Panc1 (cell line): ENCODE data around the gene ZNF865. TPM values are rescaled to one million over a fixed set of nuclear protein-coding genes. Genes with fewer than 3 reads are reported as not detected.

Source experiments
- ATAC-seq: fragments of 200-7000 bp; cut with Tn5 transposase; 2 replicates; pipeline ENCODE4 v1.9.1; 2020; ENCODE audit warnings: mild to moderate bottlenecking, moderate library complexity
- BruUV-seq: library from RNA; stranded (reverse); fragments of 400-500 nt; replicated peaks from 2 replicates; lab custom pipeline; 2021; lab: Mats Ljungman, UMichigan
- CTCF ChIA-PET: fragments of 300-600 bp; sonication (Branson Sonifier 250); formaldehyde crosslinking; loops from one replicate; lab custom pipeline; 2022; ENCODE audit warnings: antibody characterized with exemption; lab: Charles Lee
- POLR2A ChIA-PET: fragments of 300-600 bp; sonication (Branson Sonifier 250); formaldehyde crosslinking; loops from one replicate; lab custom pipeline; 2022; ENCODE audit warnings: antibody characterized with exemption; lab: Charles Lee
- DNase-seq: peaks from one replicate; pipeline ENCODE4 v3.0.0-alpha.2; 2010; ENCODE audit warnings: low read depth, low spot score
- H3K27ac ChIP-seq: 2 replicates; pipeline ENCODE4 v1.5.1; 2011; ENCODE audit warnings: mild to moderate bottlenecking, low read length, inconsistent platforms
- H3K27me3 ChIP-seq: fragments of 200-500 bp; sonication (Bioruptor generic); 2 replicates; pipeline ENCODE4 v1.6.0; 2014; ENCODE audit warnings: low read length, inconsistent platforms; ENCODE audit not compliant: control insufficient read depth, insufficient read depth
- H3K36me3 ChIP-seq: fragments of 200-500 bp; sonication (Bioruptor generic); 2 replicates; pipeline ENCODE4 v1.5.1; 2014; ENCODE audit warnings: inconsistent platforms, mild to moderate bottlenecking, low read length, moderate library complexity; ENCODE audit not compliant: control insufficient read depth, insufficient read depth
- H3K4me1 ChIP-seq: 2 replicates; pipeline ENCODE4 v1.5.1; 2011; ENCODE audit warnings: inconsistent platforms, mild to moderate bottlenecking, low read length, moderate library complexity; ENCODE audit not compliant: control insufficient read depth, insufficient read depth
- H3K4me3 ChIP-seq, 2 experiments: 2 replicates each; pipeline ENCODE4 v1.5.1; 2011 to 2012; ENCODE audit warnings: low read depth in 2 of 2, low read length in 2 of 2, mild to moderate bottlenecking in 2 of 2, inconsistent platforms in 1 of 2, moderate library complexity in 1 of 2
- H3K9me3 ChIP-seq: fragments of 200-500 bp; sonication (Bioruptor generic); 2 replicates; pipeline ENCODE4 v1.5.1; 2014; ENCODE audit warnings: low read depth, mild to moderate bottlenecking, inconsistent platforms, low read length, moderate library complexity; ENCODE audit not compliant: control insufficient read depth, insufficient read depth
- POLR2AphosphoS5 ChIP-seq: IDR thresholded peaks from 2 replicates; pipeline ENCODE4 v1.6.1; 2012; ENCODE audit warnings: mild to moderate bottlenecking, low read depth, low read length, moderate library complexity
- REST ChIP-seq, 2 experiments: IDR thresholded peaks; 2 replicates each; pipeline ENCODE4 v1.6.1; 2011 to 2012; ENCODE audit warnings: low read depth in 2 of 2, control low read depth in 1 of 2, low read length in 1 of 2, mild to moderate bottlenecking in 1 of 2, moderate library complexity in 1 of 2; ENCODE audit not compliant: insufficient read depth in 1 of 2
- SIN3A ChIP-seq: IDR thresholded peaks from 2 replicates; pipeline ENCODE4 v1.6.1; 2012; ENCODE audit warnings: low read depth, mild to moderate bottlenecking, low read length, moderate library complexity, borderline replicate concordance; ENCODE audit not compliant: insufficient read depth
- TCF7L2 ChIP-seq: IDR thresholded peaks from 2 replicates; pipeline ENCODE4 v1.6.1; 2011; ENCODE audit warnings: mild to moderate bottlenecking, low read depth, low read length, inconsistent platforms
- in situ Hi-C: cut with HindIII; loops from 2 replicates; pipeline ENCODE4 v1.10.0; 2016; ENCODE audit warnings: low sequenced_read_pairs, low pct_unique_long_range_greater_than_20kb
- intact Hi-C: fragments of 100-400 bp; cut with micrococcal nuclease; formaldehyde crosslinking; loops from one replicate; pipeline ENCODE4 v1.10.0; 2022; ENCODE audit not compliant: unreplicated experiment
- total RNA-seq: library from RNA; stranded (reverse); gene quantifications from one replicate; pipeline ENCODE4 v1.2.1, GENCODE V29; 2021; ENCODE audit not compliant: unreplicated experiment
- TF ChIP-seq, protein P1 (sequence below): fragments of 450-650 bp; IDR thresholded peaks from 2 replicates; pipeline ENCODE4 v1.5.1; 2017; ENCODE audit warnings: mild to moderate bottlenecking

The ZNF865 gene
- total RNA-seq, 1 experiment from 2014 or later, result 25.6 TPM

DNA sequence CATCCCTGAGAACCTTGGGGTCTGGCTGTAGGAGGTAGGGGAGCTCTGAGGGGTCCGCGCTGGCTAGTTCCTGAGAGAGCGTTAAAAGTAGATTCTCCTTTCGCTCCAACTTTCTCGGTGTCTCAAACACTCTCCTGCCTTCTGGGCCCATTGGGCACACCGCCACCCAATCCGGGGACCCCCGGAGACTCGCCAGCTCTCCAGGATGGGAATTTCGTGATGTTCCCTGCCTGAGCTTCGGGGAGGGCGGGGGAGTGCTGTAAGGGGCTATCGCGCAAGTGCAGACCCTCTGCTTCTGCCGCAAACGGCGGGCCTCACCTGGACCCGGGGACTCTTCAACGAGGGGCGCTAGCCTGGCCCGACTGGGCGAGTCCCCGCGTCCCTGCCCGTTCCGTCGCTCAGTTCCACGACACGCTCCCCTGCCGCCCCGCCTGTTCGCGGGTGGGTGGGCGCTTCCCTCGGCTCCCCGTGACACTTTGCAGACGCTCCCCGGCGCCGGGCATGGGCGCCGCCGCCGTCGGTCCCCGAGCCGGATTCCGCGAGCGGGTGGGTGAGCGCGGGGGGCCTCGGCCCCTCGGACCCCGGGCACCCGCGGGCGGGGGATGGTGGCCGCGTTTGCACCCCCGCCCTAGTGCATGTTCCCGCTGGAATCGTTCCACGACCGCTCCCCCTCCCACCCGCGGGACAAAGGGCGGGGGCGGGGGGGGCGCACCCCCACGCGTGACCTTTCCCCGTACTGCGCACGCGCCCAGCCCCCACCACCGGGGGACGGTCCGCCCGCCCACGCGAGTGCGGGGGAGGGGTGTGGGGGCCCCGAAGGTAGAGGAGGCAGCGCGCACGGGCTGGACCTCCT, 42.5 kb downstream of the ZNF865 start, which contains the start of gene CCDC106:
Gene CCDC106, plus strand, starts transcription at position 481 of the 853 bp plus-strand sequence. CDS start 835 bp downstream, outside the sequence.
- ATAC-seq (peak; percentile 61), DNase-seq (no peak)
- Histone ChIP-seq H3K4me1 (peaks cover 39% of the 10 kb centered on the region), H3K27ac (peak within 1 kb of the TSS; percentile 94), H3K36me3 (peaks cover 16% of the 10 kb centered on the region), H3K27me3 (no peaks in the 10 kb centered on the region), H3K4me3 (peak within 1 kb of the TSS; percentile 70 to 78), H3K9me3 (no peaks in the 10 kb centered on the region)
- ChIA-PET POLR2A (interaction anchor here (0.6 kb wide), 1 partner anchor 133 kb away, joined by 3 read pairs; no protein-coding TSS in a partner anchor), CTCF (interaction anchor here (0.5 to 1.4 kb wide), 2 partner anchors 15 to 230 kb away, joined by 6 to 9 read pairs; no protein-coding TSS in a partner anchor)
- intact Hi-C loops, result no loop called here
- TF ChIP-seq POLR2AphosphoS5 (no peak; the same call in 1 of the 2 replicates), REST (IDR thresholded peaks at IDR 0.05; ENCODE audit: insufficient read depth in 1 of 2, low read depth in 2 of 2, low read length in 1 of 2) (0 out of 4 replicates have a peak, but pooled peaks of 1 of the 2 experiments have one; percentile 10), SIN3A (peak; percentile 6; the same call in 1 of the 2 replicates), TCF7L2 (no peak)
- TF ChIP-seq, protein P1, sequence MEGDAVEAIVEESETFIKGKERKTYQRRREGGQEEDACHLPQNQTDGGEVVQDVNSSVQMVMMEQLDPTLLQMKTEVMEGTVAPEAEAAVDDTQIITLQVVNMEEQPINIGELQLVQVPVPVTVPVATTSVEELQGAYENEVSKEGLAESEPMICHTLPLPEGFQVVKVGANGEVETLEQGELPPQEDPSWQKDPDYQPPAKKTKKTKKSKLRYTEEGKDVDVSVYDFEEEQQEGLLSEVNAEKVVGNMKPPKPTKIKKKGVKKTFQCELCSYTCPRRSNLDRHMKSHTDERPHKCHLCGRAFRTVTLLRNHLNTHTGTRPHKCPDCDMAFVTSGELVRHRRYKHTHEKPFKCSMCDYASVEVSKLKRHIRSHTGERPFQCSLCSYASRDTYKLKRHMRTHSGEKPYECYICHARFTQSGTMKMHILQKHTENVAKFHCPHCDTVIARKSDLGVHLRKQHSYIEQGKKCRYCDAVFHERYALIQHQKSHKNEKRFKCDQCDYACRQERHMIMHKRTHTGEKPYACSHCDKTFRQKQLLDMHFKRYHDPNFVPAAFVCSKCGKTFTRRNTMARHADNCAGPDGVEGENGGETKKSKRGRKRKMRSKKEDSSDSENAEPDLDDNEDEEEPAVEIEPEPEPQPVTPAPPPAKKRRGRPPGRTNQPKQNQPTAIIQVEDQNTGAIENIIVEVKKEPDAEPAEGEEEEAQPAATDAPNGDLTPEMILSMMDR, result no peak
- in situ Hi-C loops, result no loop called here
- no TSS peak for BruUV-seq

- POLR2A ChIA-PET, result no interaction called here
- Histone ChIP-seq H3K9me3 (no peaks in the 10 kb centered on the region), H3K27me3 (no peaks in the 10 kb centered on the region), H3K4me3 (peak overlapping the region; percentile 70 to 78), H3K4me1 (peaks cover 36% of the 10 kb centered on the region), H3K36me3 (peaks cover 16% of the 10 kb centered on the region), H3K27ac (peak overlapping the region; percentile 94)
- peak; percentile 19; the same call in 1 of the 2 replicates for ATAC-seq
- TF ChIP-seq REST (IDR thresholded peaks at IDR 0.05; ENCODE audit: insufficient read depth in 1 of 2, low read depth in 2 of 2, low read length in 1 of 2) (no peak), TCF7L2 (no peak), SIN3A (no peak), POLR2AphosphoS5 (no peak)
- TF ChIP-seq, protein P1, result no peak
- no TSS peak for BruUV-seq
- in situ Hi-C loops (no loop called here), intact Hi-C loops (no loop called here)
- DNase-seq, result no peak
- CTCF ChIA-PET, result interaction anchor here (0.6 kb wide), 1 partner anchor 659 kb away, joined by 4 read pairs; no protein-coding TSS in a partner anchor
Measured at GRCh38 chr19:55648585-55649267, 43.3 kb downstream of the ZNF865 start.
